ENCODE measurements around the gene RAVER2.

DNA sequence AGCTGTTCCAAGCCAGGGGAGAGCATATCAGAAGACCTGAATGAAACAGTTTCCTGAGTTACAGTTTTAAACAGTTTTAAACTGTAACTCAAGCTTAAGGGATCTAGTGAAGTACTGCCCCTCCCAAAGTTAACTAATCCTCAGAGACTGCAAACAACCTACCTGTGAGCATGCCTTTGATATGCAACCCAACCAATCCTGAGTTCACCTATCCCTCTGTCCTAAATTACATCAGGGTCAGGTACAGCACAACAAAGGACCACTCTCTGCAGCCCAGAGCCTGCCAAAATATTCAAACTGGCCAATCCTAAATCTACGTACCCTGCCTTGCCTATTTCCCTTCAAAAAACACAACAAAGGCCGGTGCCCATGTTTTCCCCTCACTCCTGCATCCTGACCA lies 32.8 kb upstream of the RAVER2 start:
- TF ChIP-seq, protein P1, sequence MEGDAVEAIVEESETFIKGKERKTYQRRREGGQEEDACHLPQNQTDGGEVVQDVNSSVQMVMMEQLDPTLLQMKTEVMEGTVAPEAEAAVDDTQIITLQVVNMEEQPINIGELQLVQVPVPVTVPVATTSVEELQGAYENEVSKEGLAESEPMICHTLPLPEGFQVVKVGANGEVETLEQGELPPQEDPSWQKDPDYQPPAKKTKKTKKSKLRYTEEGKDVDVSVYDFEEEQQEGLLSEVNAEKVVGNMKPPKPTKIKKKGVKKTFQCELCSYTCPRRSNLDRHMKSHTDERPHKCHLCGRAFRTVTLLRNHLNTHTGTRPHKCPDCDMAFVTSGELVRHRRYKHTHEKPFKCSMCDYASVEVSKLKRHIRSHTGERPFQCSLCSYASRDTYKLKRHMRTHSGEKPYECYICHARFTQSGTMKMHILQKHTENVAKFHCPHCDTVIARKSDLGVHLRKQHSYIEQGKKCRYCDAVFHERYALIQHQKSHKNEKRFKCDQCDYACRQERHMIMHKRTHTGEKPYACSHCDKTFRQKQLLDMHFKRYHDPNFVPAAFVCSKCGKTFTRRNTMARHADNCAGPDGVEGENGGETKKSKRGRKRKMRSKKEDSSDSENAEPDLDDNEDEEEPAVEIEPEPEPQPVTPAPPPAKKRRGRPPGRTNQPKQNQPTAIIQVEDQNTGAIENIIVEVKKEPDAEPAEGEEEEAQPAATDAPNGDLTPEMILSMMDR (IDR thresholded peaks at IDR 0.05) = no peak
- TF ChIP-seq ZFX (IDR thresholded peaks at IDR 0.05; ENCODE audit: borderline replicate concordance) = no peak
